Neutrophil (primary cell): ENCODE results near the gene CCDC93.

Experiments
- H3K27ac ChIP-seq: fragments of 200-600 bp; sonication (generic); 2 replicates; pipeline ENCODE4 v1.5.1; 2016; ENCODE audit warnings: mild to moderate bottlenecking, moderate library complexity
- H3K27me3 ChIP-seq: fragments of 200-600 bp; sonication (generic); 2 replicates; pipeline ENCODE4 v1.6.0; 2016; ENCODE audit warnings: mild to moderate bottlenecking
- H3K36me3 ChIP-seq: fragments of 200-600 bp; sonication (generic); 2 replicates; pipeline ENCODE4 v1.5.1; 2017
- H3K4me1 ChIP-seq, 2 experiments: fragments of 200-600 bp in 1 of 2; sonication (generic) in 1 of 2; 1 replicate in 1 of 2; 2 replicates in 1 of 2; pipeline versions ENCODE4 v1.5.1 to v1.6.1; 2013 to 2016; ENCODE audit warnings: low read depth in 1 of 2, low read length in 1 of 2, mild to moderate bottlenecking in 1 of 2, moderate library complexity in 1 of 2; ENCODE audit not compliant: control insufficient read depth in 1 of 2, insufficient read depth in 1 of 2
- H3K4me3 ChIP-seq, 2 experiments: fragments of 200-600 bp in 1 of 2; sonication (generic) in 1 of 2; 1 replicate in 1 of 2; 2 replicates in 1 of 2; pipeline ENCODE4 v1.5.1; 2013 to 2016; ENCODE audit warnings: low read depth in 1 of 2, low read length in 1 of 2, mild to moderate bottlenecking in 1 of 2, moderate library complexity in 1 of 2
- H3K9me3 ChIP-seq: fragments of 200-600 bp; sonication (generic); 2 replicates; pipeline ENCODE4 v1.5.1; 2016
- TF ChIP-seq, protein P1 (sequence below): fragments of 200-600 bp; sonication (generic); IDR thresholded peaks from 2 replicates; pipeline ENCODE4 v1.5.1; 2016; ENCODE audit warnings: antibody characterized with exemption

Gene CCDC93

DNA sequence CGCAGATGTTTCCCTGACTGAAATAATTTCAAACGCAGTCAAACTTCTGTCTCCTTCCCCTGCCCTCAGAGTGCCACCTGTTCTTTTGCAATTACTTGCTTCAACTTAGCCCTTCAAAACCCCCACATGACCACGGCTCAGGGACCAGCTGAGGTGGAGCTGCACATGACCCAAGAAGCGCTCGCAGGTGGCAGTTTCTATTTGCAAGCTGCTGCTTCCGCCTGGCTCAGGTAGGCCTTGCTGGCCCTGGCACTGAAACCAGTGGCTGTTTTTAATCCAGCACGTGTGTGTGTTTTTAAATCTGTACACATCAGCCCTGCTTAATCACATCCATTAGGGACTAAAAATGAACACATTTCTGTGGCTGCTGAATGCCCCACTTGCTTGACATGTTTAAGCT, 95.3 kb downstream of the CCDC93 start:
- Histone ChIP-seq H3K4me3 (no peak overlapping the region), H3K9me3 (no peaks in the 10 kb centered on the region), H3K4me1 (no peaks in the 10 kb centered on the region), H3K27ac (no peak overlapping the region), H3K36me3 (peaks cover 91% of the 10 kb centered on the region), H3K27me3 (no peaks in the 10 kb centered on the region)
- TF ChIP-seq, protein P1, sequence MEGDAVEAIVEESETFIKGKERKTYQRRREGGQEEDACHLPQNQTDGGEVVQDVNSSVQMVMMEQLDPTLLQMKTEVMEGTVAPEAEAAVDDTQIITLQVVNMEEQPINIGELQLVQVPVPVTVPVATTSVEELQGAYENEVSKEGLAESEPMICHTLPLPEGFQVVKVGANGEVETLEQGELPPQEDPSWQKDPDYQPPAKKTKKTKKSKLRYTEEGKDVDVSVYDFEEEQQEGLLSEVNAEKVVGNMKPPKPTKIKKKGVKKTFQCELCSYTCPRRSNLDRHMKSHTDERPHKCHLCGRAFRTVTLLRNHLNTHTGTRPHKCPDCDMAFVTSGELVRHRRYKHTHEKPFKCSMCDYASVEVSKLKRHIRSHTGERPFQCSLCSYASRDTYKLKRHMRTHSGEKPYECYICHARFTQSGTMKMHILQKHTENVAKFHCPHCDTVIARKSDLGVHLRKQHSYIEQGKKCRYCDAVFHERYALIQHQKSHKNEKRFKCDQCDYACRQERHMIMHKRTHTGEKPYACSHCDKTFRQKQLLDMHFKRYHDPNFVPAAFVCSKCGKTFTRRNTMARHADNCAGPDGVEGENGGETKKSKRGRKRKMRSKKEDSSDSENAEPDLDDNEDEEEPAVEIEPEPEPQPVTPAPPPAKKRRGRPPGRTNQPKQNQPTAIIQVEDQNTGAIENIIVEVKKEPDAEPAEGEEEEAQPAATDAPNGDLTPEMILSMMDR, result no peak

DNA sequence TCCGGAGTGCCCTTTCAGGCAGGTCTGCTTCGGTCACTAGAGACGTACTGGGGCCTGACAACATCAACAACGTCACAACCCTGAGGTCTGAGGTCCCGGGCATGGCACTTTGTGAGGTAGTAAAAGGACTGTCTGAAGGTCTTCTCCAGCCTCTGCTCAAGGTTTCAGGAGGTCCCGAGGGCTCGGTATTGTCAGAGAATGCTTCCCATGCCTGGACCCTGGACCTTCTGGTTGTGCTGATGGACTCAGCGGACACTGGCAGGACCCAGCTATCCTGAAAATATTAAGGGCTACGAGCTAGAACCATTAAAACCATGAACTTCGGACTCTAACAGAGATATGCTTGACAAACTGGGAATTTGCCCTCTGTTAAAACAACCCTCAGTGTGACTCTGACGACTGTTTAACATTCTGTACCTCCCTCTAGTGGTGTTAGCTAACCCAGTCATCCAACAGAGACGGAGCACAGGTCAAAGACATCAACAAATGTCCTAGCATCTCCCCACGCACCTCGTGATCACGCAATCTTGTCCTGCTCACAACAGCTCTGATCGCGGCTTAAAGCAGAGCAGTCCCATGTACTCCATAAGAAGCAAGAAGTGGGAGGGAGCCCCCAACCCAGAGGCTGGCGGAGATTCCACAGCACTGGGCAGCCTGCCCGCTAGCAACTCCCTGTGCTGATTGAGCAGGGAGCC, 96.5 kb downstream of the CCDC93 start:
- TF ChIP-seq, protein P1, result no peak
- Histone ChIP-seq H3K4me3 (no peak overlapping the region), H3K36me3 (peaks cover 78% of the 10 kb centered on the region), H3K4me1 (no peaks in the 10 kb centered on the region), H3K27ac (no peak overlapping the region), H3K27me3 (no peaks in the 10 kb centered on the region), H3K9me3 (no peaks in the 10 kb centered on the region)

DNA sequence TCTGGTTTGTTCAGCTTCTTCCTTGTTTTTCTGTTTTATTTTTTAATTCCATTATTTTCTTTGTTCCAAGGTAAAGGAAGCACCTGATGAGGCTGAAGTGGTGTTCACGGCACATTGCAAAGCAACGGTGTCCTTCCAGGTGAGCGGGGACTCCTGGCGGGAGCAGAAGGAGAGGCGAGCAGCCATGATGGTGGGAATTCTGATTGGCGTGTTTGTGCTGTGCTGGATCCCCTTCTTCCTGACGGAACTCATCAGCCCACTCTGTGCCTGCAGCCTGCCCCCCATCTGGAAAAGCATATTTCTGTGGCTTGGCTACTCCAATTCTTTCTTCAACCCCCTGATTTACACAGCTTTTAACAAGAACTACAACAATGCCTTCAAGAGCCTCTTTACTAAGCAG, 110.9 kb downstream of the CCDC93 start:
- H3K36me3 ChIP-seq, result no peaks in the 10 kb centered on the region
- H3K4me1 ChIP-seq, result no peaks in the 10 kb centered on the region
- no peaks in the 10 kb centered on the region for H3K9me3 ChIP-seq
- H3K27me3 ChIP-seq, result no peaks in the 10 kb centered on the region
- no peak overlapping the region for H3K27ac ChIP-seq
- no peak overlapping the region for H3K4me3 ChIP-seq
- TF ChIP-seq, protein P1, result no peak

DNA sequence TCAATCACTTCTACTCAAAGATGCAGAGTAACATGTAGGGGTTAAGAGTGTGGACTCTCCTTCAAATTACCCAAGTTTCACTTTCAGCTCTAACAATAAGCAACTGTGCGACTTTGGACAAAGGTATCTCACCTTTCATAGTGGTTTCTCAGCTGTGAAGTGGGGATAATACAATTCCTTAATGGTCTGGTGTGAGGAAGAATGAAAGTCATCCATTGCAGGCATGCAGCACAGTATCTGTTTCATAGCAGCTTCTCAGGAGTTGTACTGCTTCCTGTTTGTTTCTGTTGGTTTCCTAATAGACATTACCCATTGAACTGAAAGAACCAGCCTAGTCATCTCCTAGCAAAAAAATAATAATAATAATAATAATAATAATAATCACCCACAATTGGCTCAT, 125.0 kb downstream of the CCDC93 start:
- no peak overlapping the region for H3K4me3 ChIP-seq
- no peaks in the 10 kb centered on the region for H3K27me3 ChIP-seq
- no peak overlapping the region for H3K27ac ChIP-seq
- no peaks in the 10 kb centered on the region for H3K4me1 ChIP-seq
- H3K36me3 ChIP-seq, result no peaks in the 10 kb centered on the region
- no peaks in the 10 kb centered on the region for H3K9me3 ChIP-seq
- TF ChIP-seq, protein P1, result no peak

DNA sequence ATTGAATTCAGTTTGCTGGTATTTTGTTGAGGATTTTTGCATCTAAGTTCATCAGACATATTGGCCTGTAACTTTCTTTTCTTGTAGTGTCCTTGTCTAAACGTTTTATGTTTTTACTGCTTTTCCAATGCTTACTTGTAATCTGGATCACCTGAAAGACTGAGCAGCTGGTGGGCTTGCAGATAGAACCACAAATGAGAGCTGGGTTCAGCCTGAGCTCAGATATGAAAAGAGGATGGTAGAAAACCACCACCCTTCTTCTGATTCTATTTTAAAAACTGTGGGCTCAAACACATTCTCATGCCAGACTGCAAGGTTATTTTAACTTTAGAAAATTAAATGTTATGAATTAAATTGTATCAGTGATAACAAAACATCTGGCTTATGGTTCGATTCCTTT, 128.6 kb downstream of the CCDC93 start:
- Histone ChIP-seq H3K27ac (no peak overlapping the region), H3K4me3 (no peak overlapping the region), H3K36me3 (no peaks in the 10 kb centered on the region), H3K27me3 (no peaks in the 10 kb centered on the region), H3K9me3 (no peaks in the 10 kb centered on the region), H3K4me1 (no peaks in the 10 kb centered on the region)
- TF ChIP-seq, protein P1, result no peak
